ENCODE measurements around the gene SLC20A1. TPM values are rescaled to one million over a fixed set of nuclear protein-coding genes. Genes with fewer than 3 reads are reported as not detected.

Gene SLC20A1
- total RNA-seq, 2 experiments from 2014 or later, result 52.7 to 52.8 TPM

DNA sequence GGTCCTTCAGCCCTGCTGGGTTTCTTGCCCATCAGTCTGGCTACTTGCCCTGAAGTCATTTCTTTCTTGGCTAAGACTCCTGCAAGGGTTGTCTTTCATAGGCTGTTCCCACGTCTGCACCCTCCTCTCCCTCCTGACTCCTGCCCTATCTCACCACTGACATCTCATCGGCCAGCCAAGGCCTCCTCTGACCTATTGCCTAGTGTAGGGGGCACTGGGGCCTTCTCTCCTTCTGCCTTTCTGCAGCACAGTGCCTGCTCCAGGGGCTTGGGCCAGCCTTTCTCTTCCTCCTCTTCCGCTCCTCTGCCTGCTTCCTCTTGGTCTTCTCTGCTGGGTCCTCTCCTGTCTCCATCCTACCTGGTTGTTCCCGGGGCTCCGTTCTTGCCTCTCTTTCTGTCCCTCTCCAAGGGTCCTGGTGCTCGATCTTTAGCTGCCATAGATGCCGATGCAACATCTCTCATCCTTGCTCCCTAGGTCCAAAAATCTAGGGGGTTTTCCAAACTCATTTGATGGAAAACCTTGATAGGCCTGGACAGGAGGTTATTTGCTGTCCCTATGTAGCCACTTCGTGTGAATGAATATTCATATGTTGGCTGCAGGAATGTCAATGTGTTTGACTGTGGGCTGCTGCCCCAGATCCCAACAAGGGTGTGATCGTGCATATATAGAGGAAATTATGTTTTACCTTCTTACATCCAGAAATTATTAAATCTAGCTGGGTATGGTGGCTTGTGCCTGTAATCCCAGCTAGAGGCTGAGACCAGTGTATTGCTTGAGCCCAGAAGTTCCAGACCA lies 65.4 kb downstream of the SLC20A1 start:
- no peak for ATAC-seq
- no peak for DNase-seq
- Mint-ChIP-seq H3K4me3 (no peak overlapping the region), H3K27me3 (peaks cover 6% of the 10 kb centered on the region), H3K4me1 (ENCODE audit: low read depth) (peaks cover 21% of the 10 kb centered on the region), H3K9me3 (no peaks in the 10 kb centered on the region), H3K27ac (no peak overlapping the region), H3K36me3 (ENCODE audit: low read depth) (no peaks in the 10 kb centered on the region)
- CTCF ChIA-PET, result interaction anchor here (1.0 to 1.4 kb wide), 3 partner anchors 14 to 39 kb away, joined by 3 to 4 read pairs (median 3); no protein-coding TSS in a partner anchor
- intact Hi-C loops (cut with micrococcal nuclease), result no loop called here
- POLR2A ChIA-PET, result interaction anchor here (1.5 to 1.7 kb wide), 2 partner anchors 28 to 63 kb away, joined by 4 to 5 read pairs; no protein-coding TSS in a partner anchor
- TF ChIP-seq, protein P1, sequence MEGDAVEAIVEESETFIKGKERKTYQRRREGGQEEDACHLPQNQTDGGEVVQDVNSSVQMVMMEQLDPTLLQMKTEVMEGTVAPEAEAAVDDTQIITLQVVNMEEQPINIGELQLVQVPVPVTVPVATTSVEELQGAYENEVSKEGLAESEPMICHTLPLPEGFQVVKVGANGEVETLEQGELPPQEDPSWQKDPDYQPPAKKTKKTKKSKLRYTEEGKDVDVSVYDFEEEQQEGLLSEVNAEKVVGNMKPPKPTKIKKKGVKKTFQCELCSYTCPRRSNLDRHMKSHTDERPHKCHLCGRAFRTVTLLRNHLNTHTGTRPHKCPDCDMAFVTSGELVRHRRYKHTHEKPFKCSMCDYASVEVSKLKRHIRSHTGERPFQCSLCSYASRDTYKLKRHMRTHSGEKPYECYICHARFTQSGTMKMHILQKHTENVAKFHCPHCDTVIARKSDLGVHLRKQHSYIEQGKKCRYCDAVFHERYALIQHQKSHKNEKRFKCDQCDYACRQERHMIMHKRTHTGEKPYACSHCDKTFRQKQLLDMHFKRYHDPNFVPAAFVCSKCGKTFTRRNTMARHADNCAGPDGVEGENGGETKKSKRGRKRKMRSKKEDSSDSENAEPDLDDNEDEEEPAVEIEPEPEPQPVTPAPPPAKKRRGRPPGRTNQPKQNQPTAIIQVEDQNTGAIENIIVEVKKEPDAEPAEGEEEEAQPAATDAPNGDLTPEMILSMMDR (IDR thresholded peaks at IDR 0.05), result no peak

DNA sequence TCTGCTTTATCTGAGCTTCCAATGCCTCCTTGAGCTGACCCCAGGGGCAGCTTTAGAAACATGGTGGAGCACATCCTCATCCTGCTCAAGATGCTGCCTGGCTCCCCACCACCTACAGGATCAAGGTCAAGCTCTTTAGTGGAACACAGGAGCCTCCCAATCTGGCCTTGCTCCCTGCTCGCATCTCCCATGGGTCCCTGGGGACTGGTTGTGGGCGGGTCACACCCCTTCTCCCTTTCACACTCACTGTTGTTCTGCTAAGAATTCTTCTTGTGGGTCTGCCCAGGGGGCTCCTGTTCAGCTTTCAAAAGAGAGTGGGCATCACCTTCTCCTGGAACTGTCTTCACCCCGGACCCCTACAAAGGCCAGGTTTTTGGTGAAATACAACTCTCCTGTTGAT lies 66.7 kb downstream of the SLC20A1 start:
- intact Hi-C loops (cut with micrococcal nuclease), result no loop called here
- ATAC-seq (no peak), DNase-seq (no peak)
- Mint-ChIP-seq H3K4me3 (no peak overlapping the region), H3K27ac (no peak overlapping the region), H3K36me3 (ENCODE audit: low read depth) (no peaks in the 10 kb centered on the region), H3K9me3 (peaks cover 3% of the 10 kb centered on the region), H3K4me1 (ENCODE audit: low read depth) (peaks cover 17% of the 10 kb centered on the region), H3K27me3 (peaks cover 4% of the 10 kb centered on the region)
- TF ChIP-seq, protein P1 (IDR thresholded peaks at IDR 0.05), result no peak
- CTCF ChIA-PET, result interaction anchor here (1.0 to 1.3 kb wide), 4 partner anchors 12 to 229 kb away, joined by 3 to 6 read pairs (median 3); no protein-coding TSS in a partner anchor
- POLR2A ChIA-PET, result interaction anchor here (1.5 to 1.7 kb wide), 2 partner anchors 27 to 64 kb away, joined by 4 to 5 read pairs; no protein-coding TSS in a partner anchor

DNA sequence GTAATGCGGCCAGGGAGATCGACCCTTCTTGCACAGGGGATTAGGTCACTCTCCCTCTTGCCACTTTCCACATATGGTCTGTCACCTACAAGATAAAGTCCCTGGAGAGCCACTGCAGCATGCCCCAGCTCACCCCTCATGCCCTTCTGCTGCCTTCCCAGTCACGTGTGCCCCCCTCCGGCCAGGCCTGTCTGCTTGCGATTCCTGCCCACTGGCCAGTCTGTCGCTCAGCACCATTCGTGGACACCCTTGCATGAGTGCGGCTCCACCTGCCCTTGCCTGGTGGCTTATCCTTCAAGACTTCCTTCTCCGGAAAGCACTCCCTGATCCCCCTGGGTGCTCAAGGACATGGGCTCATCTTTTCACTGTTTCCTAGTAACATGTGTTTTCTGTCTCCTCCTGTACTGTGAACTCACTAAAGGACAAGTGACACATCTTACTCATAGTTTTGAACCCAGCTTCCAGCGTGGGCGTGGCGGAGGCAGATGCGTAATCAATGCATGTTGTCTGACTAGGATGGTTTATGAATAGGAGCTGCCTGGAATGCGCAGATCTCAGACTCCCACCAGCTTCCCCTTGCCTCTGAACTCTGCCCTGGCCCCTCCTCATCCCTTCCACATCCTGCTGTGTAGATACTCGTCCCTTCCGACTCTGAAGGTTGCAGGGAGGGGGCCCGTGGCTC lies 67.3 kb downstream of the SLC20A1 start:
- POLR2A ChIA-PET, result no interaction called here
- intact Hi-C loops (cut with micrococcal nuclease), result no loop called here
- Mint-ChIP-seq H3K27ac (no peak overlapping the region), H3K27me3 (peaks cover 2% of the 10 kb centered on the region), H3K4me3 (no peak overlapping the region), H3K4me1 (ENCODE audit: low read depth) (peaks cover 11% of the 10 kb centered on the region), H3K36me3 (ENCODE audit: low read depth) (no peaks in the 10 kb centered on the region), H3K9me3 (peaks cover 3% of the 10 kb centered on the region)
- CTCF ChIA-PET, result interaction anchor here (1.0 to 1.3 kb wide), 4 partner anchors 14 to 229 kb away, joined by 3 to 6 read pairs (median 4); partner anchors contain the start of gene SLC20A1
- ATAC-seq (peak; percentile 61), DNase-seq (peak; percentile 73)
- TF ChIP-seq, protein P1 (IDR thresholded peaks at IDR 0.05), result no peak

Other genes with a start within 250 kb of the SLC20A1 start
- gene RGPD8, start 212.3 kb upstream of the SLC20A1 start, total RNA-seq, result 10 to 100 TPM; 13.5 to 13.6 TPM
- gene TTL, start 163.8 kb upstream of the SLC20A1 start, total RNA-seq, result 10 to 100 TPM; 29.2 to 29.6 TPM
- 10 to 100 TPM; 54.1 to 55.9 TPM for gene POLR1B, start 103.5 kb upstream of the SLC20A1 start, total RNA-seq
- gene CHCHD5, start 61.3 kb upstream of the SLC20A1 start, total RNA-seq, result 10 to 100 TPM; 34.8 to 37.5 TPM
- not detected for gene NT5DC4, start 75.1 kb downstream of the SLC20A1 start, total RNA-seq
- gene CKAP2L, start 118.7 kb downstream of the SLC20A1 start, total RNA-seq, result 10 to 100 TPM; 24.5 to 30.5 TPM
- under 1 TPM; 0.69 to 0.99 TPM for gene IL1A, start 138.6 kb downstream of the SLC20A1 start, total RNA-seq
- not detected for gene IL1B, start 190.8 kb downstream of the SLC20A1 start, total RNA-seq